HepG2 (cell line): Measurements from ENCODE around the gene CA7. TPM values are rescaled to one million over a fixed set of nuclear protein-coding genes. Genes with fewer than 3 reads are reported as not detected.

Source experiments
- CHD4 ChIP-seq: fragments of 200-600 bp; sonication (generic); IDR thresholded peaks from 2 replicates; pipeline ENCODE4 v1.7.0; 2017; ENCODE audit warnings: mild to moderate bottlenecking, low read length, borderline replicate concordance
- FOSL1 ChIP-seq: sonication (generic); formaldehyde crosslinking; IDR thresholded peaks from 2 replicates; pipeline ENCODE4 v1.9.0; 2021; ENCODE audit warnings: missing genetic modification reagents, borderline replicate concordance
- HDAC6 ChIP-seq: fragments of 200-600 bp; sonication (generic); IDR thresholded peaks from 2 replicates; pipeline ENCODE4 v1.7.0; 2017; ENCODE audit warnings: mild to moderate bottlenecking, antibody characterized with exemption, low read length, low read depth
- JDP2 ChIP-seq: sonication (generic); formaldehyde crosslinking; IDR thresholded peaks from 2 replicates; pipeline ENCODE4 v1.8.1; 2022; ENCODE audit warnings: missing genetic modification reagents, borderline replicate concordance
- MLLT10 ChIP-seq: sonication (generic); formaldehyde crosslinking; IDR thresholded peaks from 2 replicates; pipeline ENCODE4 v1.4.0; 2020; ENCODE audit warnings: missing genetic modification reagents
- NFATC3 ChIP-seq: sonication (generic); formaldehyde crosslinking; IDR thresholded peaks from 2 replicates; pipeline ENCODE4 v1.5.1; 2020; ENCODE audit warnings: mild to moderate bottlenecking, missing genetic modification reagents
- SMARCC2 ChIP-seq: fragments of 450-650 bp; IDR thresholded peaks from 2 replicates; pipeline ENCODE4 v1.6.1; 2017; ENCODE audit warnings: antibody characterized with exemption, mild to moderate bottlenecking
- ZBTB7A ChIP-seq: sonication (generic); formaldehyde crosslinking; IDR thresholded peaks from 2 replicates; pipeline ENCODE4 v1.8.0; 2022; ENCODE audit warnings: mild to moderate bottlenecking, missing genetic modification reagents
- ZNF235 ChIP-seq: sonication (generic); formaldehyde crosslinking; IDR thresholded peaks from 2 replicates; pipeline ENCODE4 v1.8.1; 2023; ENCODE audit warnings: mild to moderate bottlenecking, missing genetic modification reagents, borderline replicate concordance
- ZNF546 ChIP-seq: sonication (generic); formaldehyde crosslinking; conservative IDR thresholded peaks from 2 replicates; pipeline ENCODE4 v1.8.1; 2023; ENCODE audit warnings: mild to moderate bottlenecking, missing genetic modification reagents
- ZNF557 ChIP-seq: sonication (generic); formaldehyde crosslinking; IDR thresholded peaks from 2 replicates; pipeline ENCODE4 v1.4.0; 2020; ENCODE audit warnings: missing genetic modification reagents
- ZNF562 ChIP-seq: sonication (generic); formaldehyde crosslinking; IDR thresholded peaks from 2 replicates; pipeline ENCODE4 v1.8.0; 2022; ENCODE audit warnings: missing genetic modification reagents, borderline replicate concordance
- ZNF567 ChIP-seq: sonication (generic); formaldehyde crosslinking; IDR thresholded peaks from 2 replicates; pipeline ENCODE4 v1.8.1; 2023; ENCODE audit warnings: mild to moderate bottlenecking, missing genetic modification reagents, borderline replicate concordance
- polyA plus RNA-seq, 8 experiments: library from polyadenylated mRNA; depleted of rRNA in 3 of 8; stranded (reverse) in 7 of 8; unstranded in 1 of 8; fragments of >200 nt; fragmentation: Illumina TruSeq in 4 of 8; extraction: Trizol in 4 of 8; gene quantifications; 2 replicates each; pipeline versions ENCODE4 v1.2.1 to v1.2.3, GENCODE V29; 2011 to 2016; ENCODE audit warnings: low read depth in 4 of 8, missing spikeins in 1 of 8, mixed read lengths in 1 of 8; ENCODE audit not compliant: insufficient read depth in 1 of 8
- total RNA-seq, 5 experiments: library from RNA; depleted of rRNA; stranded (reverse); fragments of >200 nt; fragmentation: Illumina TruSeq; extraction: Trizol; gene quantifications; 2 replicates each; pipeline ENCODE4 v1.2.3, GENCODE V29; 2016; ENCODE audit warnings: low read depth in 1 of 5
- TF ChIP-seq, protein P1 (sequence below): sonication (generic); formaldehyde crosslinking; IDR thresholded peaks from 2 replicates; pipeline ENCODE4 v1.8.0; 2022; ENCODE audit warnings: missing genetic modification reagents, mild to moderate bottlenecking, borderline replicate concordance
- TF ChIP-seq, protein P2 (sequence below): sonication (generic); formaldehyde crosslinking; IDR thresholded peaks from 2 replicates; pipeline ENCODE4 v1.8.0; 2022; ENCODE audit warnings: low read depth, missing genetic modification reagents
- TF ChIP-seq, protein P3 (sequence below): IDR thresholded peaks from 2 replicates; pipeline ENCODE4 v1.6.1; 2012; ENCODE audit warnings: low read depth, low read length, improper control_type of control experiment
- TF ChIP-seq, protein P4 (sequence below): IDR thresholded peaks from 2 replicates; pipeline ENCODE4 v1.6.1; 2016; ENCODE audit warnings: low read depth, borderline replicate concordance
- TF ChIP-seq, protein P5 (sequence below): IDR thresholded peaks from 2 replicates; pipeline ENCODE4 v1.6.1; 2016; ENCODE audit warnings: missing biosample characterization, missing genetic modification reagents, low read depth
- TF ChIP-seq, protein P6 (sequence below): IDR thresholded peaks from 2 replicates; pipeline ENCODE4 v1.6.1; 2016; ENCODE audit warnings: low read depth, control low read depth
- TF ChIP-seq, protein P7 (sequence below): sonication (generic); formaldehyde crosslinking; IDR thresholded peaks from 2 replicates; pipeline ENCODE4 v1.4.0; 2020; ENCODE audit warnings: missing genetic modification reagents, borderline replicate concordance

The CA7 gene
- total and polyA plus RNA-seq, 2 of the 13 experiments (the other 11 are each of a cell fraction or from before 2014, with no cell fraction given): not detected

DNA sequence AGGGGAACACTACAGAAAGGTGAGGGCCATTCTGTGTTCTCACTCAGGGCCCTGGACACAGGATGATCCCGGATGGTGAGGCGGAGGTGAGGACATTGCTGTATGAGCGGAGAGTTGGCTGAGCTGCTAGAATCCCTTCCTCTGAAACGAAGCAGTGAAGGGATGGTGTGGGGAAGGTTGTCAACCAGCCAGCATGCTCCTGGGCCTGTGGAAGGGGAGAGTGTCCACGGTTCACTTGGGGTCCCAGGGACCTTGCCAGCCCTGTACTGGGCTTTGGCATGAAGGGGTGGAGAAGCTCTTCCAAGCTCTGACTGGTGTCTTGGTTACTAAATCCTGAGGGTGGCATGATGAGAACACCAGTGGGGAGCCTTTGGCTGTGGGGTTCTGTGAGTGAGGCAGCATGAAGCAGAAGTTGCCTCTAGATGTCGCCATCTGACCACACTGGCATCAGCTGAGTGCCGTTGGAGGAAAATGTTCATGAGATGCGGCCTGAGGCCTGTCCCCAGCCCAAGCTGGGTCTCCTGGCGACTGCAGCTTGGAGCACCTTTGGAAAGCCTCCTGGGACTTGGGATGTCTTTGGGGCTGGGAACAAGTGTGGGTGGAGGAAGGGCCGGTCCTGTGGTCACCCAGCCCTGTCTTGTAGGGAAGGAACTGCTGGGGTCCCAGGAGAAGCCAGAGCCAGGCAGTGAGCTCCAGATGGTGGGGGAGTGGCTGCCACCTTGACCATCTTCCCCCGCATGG lies 50.9 kb downstream of the CA7 start (continued):
- no peak for TF ChIP-seq HDAC6
- TF ChIP-seq, protein P1, sequence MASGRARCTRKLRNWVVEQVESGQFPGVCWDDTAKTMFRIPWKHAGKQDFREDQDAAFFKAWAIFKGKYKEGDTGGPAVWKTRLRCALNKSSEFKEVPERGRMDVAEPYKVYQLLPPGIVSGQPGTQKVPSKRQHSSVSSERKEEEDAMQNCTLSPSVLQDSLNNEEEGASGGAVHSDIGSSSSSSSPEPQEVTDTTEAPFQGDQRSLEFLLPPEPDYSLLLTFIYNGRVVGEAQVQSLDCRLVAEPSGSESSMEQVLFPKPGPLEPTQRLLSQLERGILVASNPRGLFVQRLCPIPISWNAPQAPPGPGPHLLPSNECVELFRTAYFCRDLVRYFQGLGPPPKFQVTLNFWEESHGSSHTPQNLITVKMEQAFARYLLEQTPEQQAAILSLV (CRISPR knock-in tag): 0 out of 2 replicates have a peak, but pooled peaks have one; percentile 66
- no peak for TF ChIP-seq ZNF562 (CRISPR knock-in tag)
- TF ChIP-seq, protein P2, sequence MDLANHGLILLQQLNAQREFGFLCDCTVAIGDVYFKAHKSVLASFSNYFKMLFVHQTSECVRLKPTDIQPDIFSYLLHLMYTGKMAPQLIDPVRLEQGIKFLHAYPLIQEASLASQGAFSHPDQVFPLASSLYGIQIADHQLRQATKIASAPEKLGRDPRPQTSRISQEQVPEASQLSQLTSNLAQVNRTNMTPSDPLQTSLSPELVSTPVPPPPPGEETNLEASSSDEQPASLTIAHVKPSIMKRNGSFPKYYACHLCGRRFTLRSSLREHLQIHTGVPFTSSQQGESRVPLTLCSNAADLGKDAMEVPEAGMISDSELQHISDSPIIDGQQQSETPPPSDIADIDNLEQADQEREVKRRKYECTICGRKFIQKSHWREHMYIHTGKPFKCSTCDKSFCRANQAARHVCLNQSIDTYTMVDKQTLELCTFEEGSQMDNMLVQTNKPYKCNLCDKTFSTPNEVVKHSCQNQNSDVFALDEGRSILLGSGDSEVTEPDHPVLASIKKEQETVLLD (CRISPR knock-in tag): no peak
- TF ChIP-seq, protein P3, sequence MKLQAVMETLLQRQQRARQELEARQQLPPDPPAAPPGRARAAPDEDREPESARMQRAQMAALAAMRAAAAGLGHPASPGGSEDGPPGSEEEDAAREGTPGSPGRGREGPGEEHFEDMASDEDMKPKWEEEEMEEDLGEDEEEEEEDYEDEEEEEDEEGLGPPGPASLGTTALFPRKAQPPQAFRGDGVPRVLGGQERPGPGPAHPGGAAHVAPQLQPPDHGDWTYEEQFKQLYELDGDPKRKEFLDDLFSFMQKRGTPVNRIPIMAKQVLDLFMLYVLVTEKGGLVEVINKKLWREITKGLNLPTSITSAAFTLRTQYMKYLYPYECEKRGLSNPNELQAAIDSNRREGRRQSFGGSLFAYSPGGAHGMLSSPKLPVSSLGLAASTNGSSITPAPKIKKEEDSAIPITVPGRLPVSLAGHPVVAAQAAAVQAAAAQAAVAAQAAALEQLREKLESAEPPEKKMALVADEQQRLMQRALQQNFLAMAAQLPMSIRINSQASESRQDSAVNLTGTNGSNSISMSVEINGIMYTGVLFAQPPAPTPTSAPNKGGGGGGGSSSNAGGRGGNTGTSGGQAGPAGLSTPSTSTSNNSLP: no peak
- TF ChIP-seq, protein P4, sequence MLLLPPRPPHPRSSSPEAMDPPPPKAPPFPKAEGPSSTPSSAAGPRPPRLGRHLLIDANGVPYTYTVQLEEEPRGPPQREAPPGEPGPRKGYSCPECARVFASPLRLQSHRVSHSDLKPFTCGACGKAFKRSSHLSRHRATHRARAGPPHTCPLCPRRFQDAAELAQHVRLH (CRISPR knock-in tag): peak; percentile 92; the same call in 1 of the 2 replicates
- no peak for TF ChIP-seq MLLT10
- TF ChIP-seq SMARCC2: no peak
- 0 out of 2 replicates have a peak, but pooled peaks have one; percentile 32 for TF ChIP-seq ZNF235 (CRISPR knock-in tag)
- TF ChIP-seq ZBTB7A (CRISPR knock-in tag): no peak
- no peak for TF ChIP-seq JDP2 (CRISPR knock-in tag)
- TF ChIP-seq ZNF567 (CRISPR knock-in tag): no peak
- TF ChIP-seq, protein P5, sequence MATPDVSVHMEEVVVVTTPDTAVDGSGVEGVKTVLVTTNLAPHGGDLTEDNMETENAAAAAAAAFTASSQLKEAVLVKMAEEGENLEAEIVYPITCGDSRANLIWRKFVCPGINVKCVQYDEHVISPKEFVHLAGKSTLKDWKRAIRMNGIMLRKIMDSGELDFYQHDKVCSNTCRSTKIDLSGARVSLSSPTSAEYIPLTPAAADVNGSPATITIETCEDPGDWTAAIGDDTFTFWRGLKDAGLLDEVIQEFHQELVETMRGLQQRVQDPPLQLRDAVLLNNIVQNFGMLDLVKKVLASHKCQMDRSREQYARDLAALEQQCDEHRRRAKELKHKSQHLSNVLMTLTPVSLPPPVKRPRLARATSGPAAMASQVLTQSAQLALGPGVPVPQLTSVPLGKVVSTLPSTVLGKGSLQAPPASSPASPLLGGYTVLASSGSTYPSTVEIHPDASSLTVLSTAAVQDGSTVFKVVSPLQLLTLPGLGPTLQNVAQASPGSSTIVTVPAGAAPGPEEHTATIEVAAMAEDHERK (CRISPR knock-in tag): no peak
- no peak for TF ChIP-seq ZNF557 (CRISPR knock-in tag)
- TF ChIP-seq, protein P6, sequence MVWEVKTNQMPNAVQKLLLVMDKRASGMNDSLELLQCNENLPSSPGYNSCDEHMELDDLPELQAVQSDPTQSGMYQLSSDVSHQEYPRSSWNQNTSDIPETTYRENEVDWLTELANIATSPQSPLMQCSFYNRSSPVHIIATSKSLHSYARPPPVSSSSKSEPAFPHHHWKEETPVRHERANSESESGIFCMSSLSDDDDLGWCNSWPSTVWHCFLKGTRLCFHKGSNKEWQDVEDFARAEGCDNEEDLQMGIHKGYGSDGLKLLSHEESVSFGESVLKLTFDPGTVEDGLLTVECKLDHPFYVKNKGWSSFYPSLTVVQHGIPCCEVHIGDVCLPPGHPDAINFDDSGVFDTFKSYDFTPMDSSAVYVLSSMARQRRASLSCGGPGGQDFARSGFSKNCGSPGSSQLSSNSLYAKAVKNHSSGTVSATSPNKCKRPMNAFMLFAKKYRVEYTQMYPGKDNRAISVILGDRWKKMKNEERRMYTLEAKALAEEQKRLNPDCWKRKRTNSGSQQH: 0 out of 2 replicates have a peak, but pooled peaks have one; percentile 44
- TF ChIP-seq CHD4: no peak
- TF ChIP-seq, protein P7, sequence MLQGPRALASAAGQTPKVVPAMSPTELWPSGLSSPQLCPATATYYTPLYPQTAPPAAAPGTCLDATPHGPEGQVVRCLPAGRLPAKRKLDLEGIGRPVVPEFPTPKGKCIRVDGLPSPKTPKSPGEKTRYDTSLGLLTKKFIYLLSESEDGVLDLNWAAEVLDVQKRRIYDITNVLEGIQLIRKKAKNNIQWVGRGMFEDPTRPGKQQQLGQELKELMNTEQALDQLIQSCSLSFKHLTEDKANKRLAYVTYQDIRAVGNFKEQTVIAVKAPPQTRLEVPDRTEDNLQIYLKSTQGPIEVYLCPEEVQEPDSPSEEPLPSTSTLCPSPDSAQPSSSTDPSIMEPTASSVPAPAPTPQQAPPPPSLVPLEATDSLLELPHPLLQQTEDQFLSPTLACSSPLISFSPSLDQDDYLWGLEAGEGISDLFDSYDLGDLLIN (CRISPR knock-in tag): no peak
- no peak for TF ChIP-seq ZNF546 (CRISPR knock-in tag)
- no peak for TF ChIP-seq NFATC3
- no peak for TF ChIP-seq FOSL1 (CRISPR knock-in tag)
